Measurements from ENCODE around the gene KLF17. TPM values are rescaled to one million over a fixed set of nuclear protein-coding genes. Genes with fewer than 3 reads are reported as not detected.

The KLF17 gene
- total RNA-seq, 1 donor from 2014 or later = not detected

DNA sequence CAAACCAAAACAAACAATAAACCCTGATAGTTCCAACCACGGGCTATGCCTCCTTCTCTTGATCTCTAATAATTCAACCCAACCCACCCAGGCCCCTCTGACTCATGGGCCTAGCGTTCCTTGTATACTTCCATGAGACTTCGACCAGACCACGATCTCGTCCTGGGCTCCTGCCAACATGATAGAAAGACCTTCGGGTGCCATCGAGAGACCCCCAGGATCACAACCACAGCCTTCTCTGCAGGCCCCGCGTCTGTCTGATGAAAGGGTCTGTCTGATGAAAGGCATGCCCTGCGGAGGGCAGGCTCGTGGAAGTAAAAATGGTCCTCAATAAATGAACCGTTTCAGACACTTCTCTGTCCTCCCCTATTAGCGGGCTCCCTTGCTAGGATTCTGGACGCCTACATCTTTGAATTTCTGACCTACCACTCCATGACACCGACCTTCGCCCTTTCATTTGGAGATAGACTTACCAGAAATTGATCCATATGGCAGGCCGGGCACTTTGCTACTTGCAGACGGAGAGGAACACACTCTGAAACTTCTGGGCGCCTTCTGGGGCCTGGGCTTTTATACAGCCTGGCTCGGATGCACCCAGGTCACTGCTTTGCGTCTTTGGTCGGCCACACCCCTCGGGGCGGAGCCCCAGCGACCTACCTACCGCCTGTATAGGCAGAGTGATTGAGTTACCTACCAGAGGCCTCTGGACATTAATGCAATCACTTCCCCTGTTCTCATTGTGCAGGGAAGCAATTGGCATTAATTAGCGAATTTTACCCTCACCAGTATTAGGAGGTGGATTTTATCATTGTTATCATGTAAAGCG is 28.1 kb downstream of the KLF17 start:
- H3K27ac Mint-ChIP-seq = no peak overlapping the region
- intact Hi-C loops (cut with micrococcal nuclease) = no loop called here

DNA sequence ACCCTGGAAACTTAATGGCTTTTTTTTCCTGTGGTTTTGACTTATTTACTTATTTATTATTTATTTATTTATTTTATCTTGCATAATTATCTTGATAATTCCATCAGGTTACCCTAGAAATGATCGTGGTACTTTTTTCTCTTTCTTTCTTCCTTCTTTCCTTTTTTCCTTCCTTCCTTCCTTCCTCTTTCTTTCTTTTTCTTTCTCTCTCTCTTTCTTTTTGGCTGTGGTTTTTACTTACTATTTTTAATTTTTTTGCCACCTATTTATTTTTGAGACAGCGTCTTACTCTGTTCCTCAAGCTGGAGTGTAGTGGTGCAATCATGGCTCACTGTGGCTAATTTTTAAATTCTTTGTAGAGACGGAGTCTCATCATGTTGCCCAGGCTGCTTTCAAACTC is 29.0 kb downstream of the KLF17 start:
- intact Hi-C loops (cut with micrococcal nuclease) = no loop called here
- H3K4me3 Mint-ChIP-seq (ENCODE audit: low read depth) = no peak overlapping the region
- H3K27me3 Mint-ChIP-seq (ENCODE audit: low read depth) = peaks cover 11% of the 10 kb centered on the region
- no peak for DNase-seq (ENCODE audit: low spot score)
- no peaks in the 10 kb centered on the region for H3K36me3 Mint-ChIP-seq (ENCODE audit: low read depth)
- no peaks in the 10 kb centered on the region for H3K4me1 Mint-ChIP-seq (ENCODE audit: low read depth)
- peaks cover 17% of the 10 kb centered on the region for H3K9me3 Mint-ChIP-seq
- no peak overlapping the region for H3K27ac Mint-ChIP-seq

More for the DNA sequence above, 28.1 kb downstream of the KLF17 start:
- no peak for DNase-seq (ENCODE audit: low spot score)
- Mint-ChIP-seq H3K36me3 (ENCODE audit: low read depth) (no peaks in the 10 kb centered on the region), H3K27me3 (ENCODE audit: low read depth) (peaks cover 5% of the 10 kb centered on the region), H3K4me3 (ENCODE audit: low read depth) (no peak overlapping the region), H3K4me1 (ENCODE audit: low read depth) (no peaks in the 10 kb centered on the region), H3K9me3 (peaks cover 17% of the 10 kb centered on the region)

DNA sequence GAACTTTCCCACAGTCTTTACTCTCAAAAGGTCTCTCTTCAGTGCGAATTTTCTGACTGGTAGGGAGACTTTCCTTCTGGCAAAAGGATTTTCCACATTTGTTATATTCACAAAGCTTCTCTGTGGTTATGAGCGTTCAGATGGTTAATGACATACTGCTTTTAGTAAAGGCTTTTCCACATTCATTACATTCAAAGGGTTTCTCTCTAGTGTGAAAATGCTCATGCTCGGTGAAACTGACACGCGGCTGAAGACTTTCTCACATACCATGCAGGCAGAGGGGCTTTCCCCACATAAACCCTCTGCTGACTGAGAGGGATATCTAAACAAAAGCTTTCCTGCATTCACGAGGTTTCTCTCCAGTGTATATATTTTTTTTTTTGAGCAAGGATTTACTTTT is 32.7 kb downstream of the KLF17 start:
- no peak overlapping the region for H3K27ac Mint-ChIP-seq
- H3K36me3 Mint-ChIP-seq (ENCODE audit: low read depth) = no peaks in the 10 kb centered on the region
- no peaks in the 10 kb centered on the region for H3K9me3 Mint-ChIP-seq
- no peak overlapping the region for H3K4me3 Mint-ChIP-seq (ENCODE audit: low read depth)
- peaks cover 15% of the 10 kb centered on the region for H3K27me3 Mint-ChIP-seq (ENCODE audit: low read depth)
- DNase-seq (ENCODE audit: low spot score) = no peak
- H3K4me1 Mint-ChIP-seq (ENCODE audit: low read depth) = no peaks in the 10 kb centered on the region
- intact Hi-C loops (cut with micrococcal nuclease) = no loop called here

DNA sequence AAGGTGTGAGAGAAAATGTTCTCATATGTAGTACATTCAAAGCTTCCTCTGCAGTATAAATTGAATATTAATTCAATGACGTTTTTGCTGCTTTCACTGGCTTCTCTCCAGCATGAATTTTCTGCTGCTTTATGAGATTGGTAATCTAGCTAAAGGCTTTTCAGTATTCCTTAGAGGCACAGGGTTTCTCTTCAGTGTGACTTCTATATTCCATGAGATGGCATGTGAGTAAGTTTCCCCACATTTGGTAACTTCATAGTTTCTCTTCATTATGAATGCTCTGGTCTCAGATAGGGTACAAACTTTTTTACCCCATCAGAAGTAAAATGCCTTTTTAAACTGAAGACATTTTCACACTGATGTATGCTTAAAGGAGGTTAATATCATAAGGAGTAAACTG is 33.2 kb downstream of the KLF17 start:
- Mint-ChIP-seq H3K4me3 (ENCODE audit: low read depth) (no peak overlapping the region), H3K27me3 (ENCODE audit: low read depth) (peaks cover 15% of the 10 kb centered on the region)

DNA sequence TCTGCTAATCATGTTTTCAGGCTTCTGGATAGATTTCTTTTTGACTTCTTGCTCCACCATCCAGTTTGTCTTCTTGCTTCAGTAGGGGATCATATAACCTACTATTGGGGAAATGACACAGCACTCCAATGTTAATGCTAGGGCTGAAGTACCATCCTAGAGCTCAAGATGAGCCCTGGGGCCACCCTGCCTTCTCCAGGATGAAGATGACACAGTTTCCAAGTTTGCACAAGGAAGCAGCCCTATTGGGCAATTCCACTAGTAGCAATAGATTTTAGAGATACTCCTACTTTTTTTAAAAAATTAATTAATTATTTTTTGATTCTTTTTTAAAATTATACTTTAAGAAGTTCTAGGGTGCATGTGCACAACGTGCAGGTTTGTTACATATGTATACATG is 34.1 kb downstream of the KLF17 start:
- H3K36me3 Mint-ChIP-seq (ENCODE audit: low read depth) = no peaks in the 10 kb centered on the region
- no peaks in the 10 kb centered on the region for H3K9me3 Mint-ChIP-seq
- H3K27ac Mint-ChIP-seq = no peak overlapping the region
- no peaks in the 10 kb centered on the region for H3K4me1 Mint-ChIP-seq (ENCODE audit: low read depth)
- peaks cover 16% of the 10 kb centered on the region for H3K27me3 Mint-ChIP-seq (ENCODE audit: low read depth)
- no peak for DNase-seq (ENCODE audit: low spot score)
- intact Hi-C loops (cut with micrococcal nuclease) = no loop called here
- no peak overlapping the region for H3K4me3 Mint-ChIP-seq (ENCODE audit: low read depth)

More for the DNA sequence above, 33.2 kb downstream of the KLF17 start:
- no peak overlapping the region for H3K27ac Mint-ChIP-seq
- DNase-seq (ENCODE audit: low spot score) = no peak
- H3K9me3 Mint-ChIP-seq = no peaks in the 10 kb centered on the region
- no peaks in the 10 kb centered on the region for H3K36me3 Mint-ChIP-seq (ENCODE audit: low read depth)
- intact Hi-C loops (cut with micrococcal nuclease) = no loop called here
- no peaks in the 10 kb centered on the region for H3K4me1 Mint-ChIP-seq (ENCODE audit: low read depth)

DNA sequence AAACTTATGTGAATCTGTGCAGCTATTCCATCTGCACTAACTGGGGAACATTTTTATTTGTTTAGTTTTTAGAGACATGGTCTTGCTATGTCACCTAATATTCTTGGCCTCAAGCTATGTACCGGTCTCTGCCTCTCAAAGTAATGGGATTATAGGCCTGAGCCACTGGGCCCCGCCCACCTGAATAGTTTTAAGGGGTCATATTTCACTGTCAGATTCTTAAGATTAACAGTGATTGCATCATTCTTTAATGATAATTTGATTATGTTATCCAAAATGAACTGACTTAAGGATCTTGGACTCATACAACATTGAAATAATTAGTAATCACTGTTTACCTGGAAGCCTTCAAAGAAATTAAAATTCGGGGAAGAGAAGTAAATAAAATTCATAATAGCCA is 35.4 kb downstream of the KLF17 start:
- intact Hi-C loops (cut with micrococcal nuclease) = no loop called here
- Mint-ChIP-seq H3K36me3 (ENCODE audit: low read depth) (no peaks in the 10 kb centered on the region), H3K27me3 (ENCODE audit: low read depth) (peaks cover 18% of the 10 kb centered on the region), H3K4me1 (ENCODE audit: low read depth) (no peaks in the 10 kb centered on the region), H3K27ac (no peak overlapping the region), H3K9me3 (no peaks in the 10 kb centered on the region), H3K4me3 (ENCODE audit: low read depth) (no peak overlapping the region)
- no peak for DNase-seq (ENCODE audit: low spot score)

DNA sequence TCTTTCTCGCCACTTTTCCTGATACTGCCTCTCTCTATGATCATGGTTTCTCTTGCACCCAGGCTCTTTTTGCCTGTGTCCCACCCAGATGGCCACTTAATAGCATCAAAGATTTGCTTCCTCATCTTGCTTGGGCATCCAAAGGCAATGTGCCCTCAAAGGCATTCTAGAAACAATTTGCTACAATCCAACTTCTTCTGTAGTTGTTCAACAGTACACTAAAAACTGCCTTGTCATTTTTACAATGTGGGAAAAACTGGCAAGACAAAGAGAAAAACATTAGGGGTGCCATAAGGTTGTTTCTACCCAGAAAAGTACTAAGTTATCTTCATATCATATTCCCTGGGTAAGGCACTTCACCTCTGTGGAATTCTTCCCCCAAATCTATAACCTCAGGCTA is 39.3 kb downstream of the KLF17 start:
- Mint-ChIP-seq H3K4me3 (ENCODE audit: low read depth) (no peak overlapping the region), H3K27ac (no peak overlapping the region), H3K9me3 (no peaks in the 10 kb centered on the region), H3K4me1 (ENCODE audit: low read depth) (no peaks in the 10 kb centered on the region), H3K36me3 (ENCODE audit: low read depth) (no peaks in the 10 kb centered on the region), H3K27me3 (ENCODE audit: low read depth) (peaks cover 11% of the 10 kb centered on the region)
- intact Hi-C loops (cut with micrococcal nuclease) = no loop called here
- DNase-seq (ENCODE audit: low spot score) = no peak

DNA sequence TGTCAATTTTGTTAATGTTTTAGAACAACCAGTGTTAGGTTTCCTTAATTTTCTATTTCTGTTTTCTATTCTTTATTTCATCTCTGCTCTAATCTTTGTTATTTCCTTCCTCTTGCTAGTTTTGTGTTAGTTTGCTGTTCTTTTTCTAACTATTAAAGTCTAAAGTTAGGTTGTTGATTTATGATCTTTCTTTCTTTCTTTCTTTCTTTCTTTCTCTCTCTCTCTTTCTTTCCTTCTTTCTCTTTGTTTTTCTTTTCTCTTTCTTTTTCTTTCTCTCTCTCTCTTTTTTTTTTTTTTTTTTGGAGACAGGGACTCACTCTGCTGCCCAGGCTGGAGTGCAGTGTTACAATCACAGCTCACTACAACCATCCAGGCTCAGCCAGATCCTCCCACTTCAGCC is 40.2 kb downstream of the KLF17 start:
- no peaks in the 10 kb centered on the region for H3K9me3 Mint-ChIP-seq
- no peak overlapping the region for H3K4me3 Mint-ChIP-seq (ENCODE audit: low read depth)
- no peaks in the 10 kb centered on the region for H3K4me1 Mint-ChIP-seq (ENCODE audit: low read depth)
- H3K27ac Mint-ChIP-seq = no peak overlapping the region
- no peaks in the 10 kb centered on the region for H3K36me3 Mint-ChIP-seq (ENCODE audit: low read depth)
- peaks cover 15% of the 10 kb centered on the region for H3K27me3 Mint-ChIP-seq (ENCODE audit: low read depth)
- intact Hi-C loops (cut with micrococcal nuclease) = no loop called here
- DNase-seq (ENCODE audit: low spot score) = no peak

DNA sequence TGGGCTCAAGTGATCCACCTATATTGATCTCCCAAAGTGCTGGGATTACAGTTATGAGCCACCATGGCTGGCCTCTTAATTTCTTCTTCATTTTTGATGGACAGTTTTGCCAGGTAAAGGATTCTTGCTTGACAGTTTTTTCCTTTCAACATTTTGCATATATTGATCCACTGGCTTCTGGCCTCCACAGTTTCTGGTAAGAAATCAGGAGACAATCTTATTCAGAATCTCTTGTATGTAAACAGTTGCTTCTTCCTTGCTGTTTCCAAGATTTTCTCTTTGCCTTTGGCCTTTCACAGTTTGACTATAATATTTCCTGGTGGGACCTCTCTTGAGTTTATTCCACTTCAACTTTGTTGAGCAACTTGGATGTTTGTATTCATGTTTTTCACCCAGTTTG is 42.9 kb downstream of the KLF17 start:
- H3K4me1 Mint-ChIP-seq (ENCODE audit: low read depth) = no peaks in the 10 kb centered on the region
- no peak overlapping the region for H3K4me3 Mint-ChIP-seq (ENCODE audit: low read depth)
- no peak overlapping the region for H3K27ac Mint-ChIP-seq
- H3K36me3 Mint-ChIP-seq (ENCODE audit: low read depth) = no peaks in the 10 kb centered on the region
- intact Hi-C loops (cut with micrococcal nuclease) = no loop called here
- DNase-seq (ENCODE audit: low spot score) = no peak
- H3K9me3 Mint-ChIP-seq = no peaks in the 10 kb centered on the region
- H3K27me3 Mint-ChIP-seq (ENCODE audit: low read depth) = peaks cover 14% of the 10 kb centered on the region

DNA sequence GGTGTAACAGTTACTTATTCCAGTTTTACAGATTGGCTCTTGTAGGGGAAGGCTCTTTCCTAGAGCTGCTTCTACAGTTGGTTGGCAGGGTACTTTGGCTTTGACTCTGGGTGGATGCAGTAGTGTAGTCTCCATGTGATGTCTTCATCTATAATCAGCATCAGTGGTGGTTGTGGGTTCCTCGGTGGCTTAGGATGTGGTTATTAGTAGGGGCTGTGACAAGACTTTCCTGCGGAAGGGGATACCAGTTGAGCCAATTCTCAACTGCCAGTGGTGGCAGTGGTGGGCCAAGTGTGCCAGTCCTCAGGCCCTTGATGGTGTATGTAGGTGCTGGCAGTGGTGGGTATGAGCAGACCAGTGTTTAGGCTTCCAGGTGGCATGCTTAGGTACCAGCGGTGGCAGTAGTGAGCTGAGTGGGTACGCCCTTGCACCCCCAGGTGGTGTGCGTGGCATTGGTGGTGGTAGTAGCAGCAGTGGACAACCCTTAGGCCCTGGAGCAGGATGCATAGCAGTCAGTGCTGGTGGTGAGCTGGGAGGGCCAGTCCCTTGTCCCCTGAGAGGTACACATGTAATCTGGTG is 50.0 kb downstream of the KLF17 start:
- Mint-ChIP-seq H3K9me3 (peaks cover 4% of the 10 kb centered on the region), H3K27ac (no peak overlapping the region), H3K36me3 (ENCODE audit: low read depth) (no peaks in the 10 kb centered on the region), H3K4me3 (ENCODE audit: low read depth) (no peak overlapping the region), H3K27me3 (ENCODE audit: low read depth) (peaks cover 8% of the 10 kb centered on the region), H3K4me1 (ENCODE audit: low read depth) (peaks cover 6% of the 10 kb centered on the region)
- intact Hi-C loops (cut with micrococcal nuclease) = no loop called here
- no peak for DNase-seq (ENCODE audit: low spot score)

DNA sequence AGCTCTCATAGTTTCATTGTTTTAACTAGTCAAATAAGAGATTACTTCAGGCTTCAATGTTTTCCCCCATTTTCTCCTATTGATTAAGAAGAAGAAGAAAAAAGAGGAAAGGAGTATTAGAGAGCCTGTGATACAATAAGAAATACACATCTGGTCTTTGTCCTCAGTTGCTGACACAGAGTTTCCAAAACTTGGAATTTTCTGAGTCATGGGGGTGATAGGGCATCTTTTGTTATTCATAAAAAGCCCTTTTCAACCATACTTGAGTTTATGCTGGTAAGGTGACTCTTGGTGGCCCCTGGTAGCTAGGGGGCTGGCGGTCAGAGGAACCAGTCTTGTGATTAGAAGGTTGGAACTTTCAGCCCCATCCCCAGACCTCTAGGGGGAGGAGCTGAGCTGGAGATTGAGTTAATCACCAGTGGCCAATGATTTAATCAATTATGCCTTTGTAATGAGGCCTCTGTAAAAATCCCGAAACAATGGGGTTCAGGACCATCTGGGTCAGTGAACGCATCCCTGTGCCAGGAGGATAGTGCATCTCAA is 51.7 kb downstream of the KLF17 start:
- intact Hi-C loops (cut with micrococcal nuclease) = no loop called here
- Mint-ChIP-seq H3K27ac (no peak overlapping the region), H3K4me3 (ENCODE audit: low read depth) (no peak overlapping the region), H3K9me3 (peaks cover 17% of the 10 kb centered on the region), H3K27me3 (ENCODE audit: low read depth) (peaks cover 11% of the 10 kb centered on the region), H3K36me3 (ENCODE audit: low read depth) (no peaks in the 10 kb centered on the region), H3K4me1 (ENCODE audit: low read depth) (peaks cover 6% of the 10 kb centered on the region)
- DNase-seq (ENCODE audit: low spot score) = no peak

DNA sequence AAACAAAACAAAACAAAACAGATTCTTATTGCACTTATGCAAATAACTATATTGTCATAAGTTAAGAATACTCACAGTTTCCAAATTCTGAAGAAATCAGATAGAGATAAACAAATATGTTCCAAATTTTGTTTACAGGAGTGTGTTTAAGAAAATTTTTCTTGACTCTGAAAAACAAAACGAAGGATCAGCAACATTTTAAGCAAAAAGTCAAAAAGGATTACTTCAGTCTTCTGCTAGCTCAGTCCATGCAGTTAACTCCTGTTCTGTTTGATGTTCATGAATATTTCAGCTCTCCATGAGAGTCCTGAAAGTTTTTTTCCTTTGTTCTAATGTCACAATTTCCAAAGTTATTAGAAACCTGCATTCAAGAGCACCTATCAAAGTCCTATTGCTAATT is 56.0 kb downstream of the KLF17 start:
- intact Hi-C loops (cut with micrococcal nuclease) = no loop called here
- Mint-ChIP-seq H3K27ac (no peak overlapping the region), H3K9me3 (peaks cover 14% of the 10 kb centered on the region), H3K4me3 (ENCODE audit: low read depth) (no peak overlapping the region), H3K4me1 (ENCODE audit: low read depth) (no peaks in the 10 kb centered on the region), H3K27me3 (ENCODE audit: low read depth) (peaks cover 12% of the 10 kb centered on the region), H3K36me3 (ENCODE audit: low read depth) (no peaks in the 10 kb centered on the region)
- no peak for DNase-seq (ENCODE audit: low spot score)
